ENCODE data around the gene HABP4.

The HABP4 gene

DNA sequence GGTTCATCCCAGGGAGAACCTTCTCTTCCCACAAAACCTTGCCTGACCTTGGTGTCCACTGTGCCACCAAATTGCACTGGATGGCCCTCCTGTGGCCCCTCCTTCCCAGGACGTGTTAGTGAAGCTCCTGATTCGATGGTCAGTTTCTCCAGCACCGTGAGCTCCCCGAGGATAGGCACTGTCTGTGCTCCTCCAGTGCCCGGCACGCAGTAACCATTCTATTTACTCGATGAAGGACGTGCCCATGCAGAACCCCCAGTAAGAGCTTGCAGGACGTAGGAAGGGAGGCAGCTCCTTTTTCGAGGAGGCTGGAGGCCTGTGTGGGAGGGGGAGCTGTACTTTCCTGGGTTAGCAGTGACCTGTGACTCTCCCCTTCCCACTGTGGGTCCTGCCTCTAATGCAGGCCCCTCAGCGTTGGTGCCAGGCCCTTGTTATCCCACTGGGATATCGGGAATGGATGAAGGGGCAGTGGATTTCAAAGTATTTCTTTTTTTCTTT lies 39.6 kb downstream of the HABP4 start:
- TF ChIP-seq CTCF (IDR thresholded peaks at IDR 0.05; ENCODE audit: low read depth, low read length, missing control alignments): no peak
- no peak for DNase-seq (ENCODE audit: low read depth)
- no peak overlapping the region for H3K4me3 ChIP-seq (ENCODE audit: low read depth, low read length)

DNA sequence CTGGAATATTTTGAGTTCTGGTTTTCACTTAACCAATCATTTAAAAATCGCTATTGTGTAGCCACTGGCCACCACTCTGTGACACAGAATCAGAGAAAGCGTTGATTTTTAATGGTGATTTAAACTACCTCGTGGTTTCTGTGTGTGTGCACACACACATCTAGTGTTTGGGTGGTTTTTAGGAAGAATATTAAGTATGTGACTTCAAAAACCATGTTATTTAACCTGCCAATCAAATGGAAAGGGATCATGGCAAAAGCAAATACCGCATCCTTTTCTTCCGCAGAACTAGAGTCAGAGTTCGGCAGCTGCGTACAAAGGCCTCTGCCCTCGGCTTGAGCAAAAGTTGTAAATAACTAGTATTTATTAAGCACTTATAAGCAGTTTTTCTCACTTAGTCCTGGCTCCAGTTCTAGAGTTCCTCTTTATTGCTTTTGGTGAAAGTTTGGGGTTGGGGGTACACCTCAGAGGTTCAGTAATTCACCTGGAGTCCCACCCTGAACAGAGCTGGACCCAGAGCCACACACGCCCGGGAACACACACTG lies 40.6 kb downstream of the HABP4 start:
- no peak overlapping the region for H3K4me3 ChIP-seq (ENCODE audit: low read depth, low read length)
- no peak for DNase-seq (ENCODE audit: low read depth)
- no peak for TF ChIP-seq CTCF (IDR thresholded peaks at IDR 0.05; ENCODE audit: low read depth, low read length, missing control alignments)

DNA sequence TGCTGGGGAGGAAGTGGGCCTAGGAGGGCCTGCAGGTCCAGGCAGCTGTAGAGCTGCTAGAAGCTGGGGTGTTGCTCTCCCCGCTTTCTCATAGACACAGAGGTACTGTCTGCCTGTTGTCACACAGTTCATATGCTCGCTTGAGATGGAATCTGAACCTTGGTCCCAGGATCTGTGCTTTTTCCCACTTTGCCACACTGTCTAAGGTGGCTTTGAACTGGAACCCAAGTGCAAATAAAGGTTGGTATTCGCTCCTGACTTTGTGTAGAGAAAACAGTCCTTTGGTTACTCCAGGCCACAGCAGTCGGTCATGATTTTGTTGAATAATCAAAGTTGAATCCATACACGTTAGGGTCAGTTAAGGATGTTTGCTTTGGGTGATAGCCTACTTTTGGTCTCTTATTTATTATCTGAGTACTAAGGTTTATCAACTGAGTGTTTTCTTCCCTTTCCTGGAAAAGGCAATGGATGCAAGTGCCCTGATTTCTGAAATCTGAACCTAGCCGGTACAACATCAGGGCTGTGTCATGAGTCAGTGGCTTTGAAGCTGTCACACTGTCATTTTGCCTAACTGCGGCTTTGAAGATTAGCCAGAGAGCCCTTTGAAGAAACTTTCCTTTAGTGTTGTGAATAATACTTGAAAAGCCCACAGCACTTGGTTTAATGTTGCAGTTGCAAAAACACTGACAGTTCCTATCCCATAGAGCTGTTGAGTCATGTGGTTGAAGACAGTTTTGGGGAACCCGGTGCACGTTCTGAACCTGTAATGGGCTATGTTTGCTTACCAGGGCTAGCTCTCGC lies 41.3 kb downstream of the HABP4 start:
- TF ChIP-seq CTCF (IDR thresholded peaks at IDR 0.05; ENCODE audit: low read depth, low read length, missing control alignments): no peak
- no peak overlapping the region for H3K4me3 ChIP-seq (ENCODE audit: low read depth, low read length)
- no peak for DNase-seq (ENCODE audit: low read depth)

GRCh38 chr9:96491880-96492525 lies 42.0 kb downstream of the HABP4 start:
- DNase-seq (ENCODE audit: low read depth): no peak
- no peak for TF ChIP-seq CTCF (IDR thresholded peaks at IDR 0.05; ENCODE audit: low read depth, low read length, missing control alignments)
- no peak overlapping the region for H3K4me3 ChIP-seq (ENCODE audit: low read depth, low read length)

- H3K4me3 ChIP-seq (ENCODE audit: low read depth, low read length): no peak overlapping the region
- DNase-seq (ENCODE audit: low read depth): no peak
- no peak for TF ChIP-seq CTCF (IDR thresholded peaks at IDR 0.05; ENCODE audit: low read depth, low read length, missing control alignments)
Observed at GRCh38 chr9:96492993-96493531, 43.1 kb downstream of the HABP4 start.

DNA sequence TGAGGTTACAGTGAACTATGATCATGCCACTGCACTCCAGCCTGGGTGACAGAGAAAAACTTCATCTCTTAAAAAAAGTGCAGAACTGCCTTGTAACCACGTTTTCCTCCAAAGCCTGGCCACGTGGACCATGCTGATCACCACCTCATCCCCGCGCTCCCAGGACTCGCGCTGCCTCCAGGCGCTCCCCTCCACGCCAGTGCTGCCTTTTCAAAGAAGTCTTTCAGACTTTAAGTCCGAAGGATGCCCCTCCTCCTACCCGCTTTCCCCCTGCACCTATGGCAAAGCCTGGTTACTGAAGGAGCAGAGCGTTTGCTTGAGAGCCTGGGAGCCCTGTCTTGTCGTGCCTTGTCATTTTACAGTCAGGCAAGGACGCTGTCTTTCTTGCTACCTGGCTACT lies 43.8 kb downstream of the HABP4 start:
- DNase-seq (ENCODE audit: low read depth): no peak
- H3K4me3 ChIP-seq (ENCODE audit: low read depth, low read length): no peak overlapping the region
- TF ChIP-seq CTCF (IDR thresholded peaks at IDR 0.05; ENCODE audit: low read depth, low read length, missing control alignments): no peak

Measured in GM12864 (cell line).